ENCODE data around the gene ISL2. TPM values are rescaled to one million over a fixed set of nuclear protein-coding genes. Genes with fewer than 3 reads are reported as not detected.
A peak's percentile ranks its signal among the peaks of the same experiment; 100 is the strongest.

Gene ISL2
- total and polyA plus RNA-seq, 2 of the 13 experiments (the other 11 are each of a cell fraction or from before 2014, with no cell fraction given): 4.3 to 5.1 TPM

DNA sequence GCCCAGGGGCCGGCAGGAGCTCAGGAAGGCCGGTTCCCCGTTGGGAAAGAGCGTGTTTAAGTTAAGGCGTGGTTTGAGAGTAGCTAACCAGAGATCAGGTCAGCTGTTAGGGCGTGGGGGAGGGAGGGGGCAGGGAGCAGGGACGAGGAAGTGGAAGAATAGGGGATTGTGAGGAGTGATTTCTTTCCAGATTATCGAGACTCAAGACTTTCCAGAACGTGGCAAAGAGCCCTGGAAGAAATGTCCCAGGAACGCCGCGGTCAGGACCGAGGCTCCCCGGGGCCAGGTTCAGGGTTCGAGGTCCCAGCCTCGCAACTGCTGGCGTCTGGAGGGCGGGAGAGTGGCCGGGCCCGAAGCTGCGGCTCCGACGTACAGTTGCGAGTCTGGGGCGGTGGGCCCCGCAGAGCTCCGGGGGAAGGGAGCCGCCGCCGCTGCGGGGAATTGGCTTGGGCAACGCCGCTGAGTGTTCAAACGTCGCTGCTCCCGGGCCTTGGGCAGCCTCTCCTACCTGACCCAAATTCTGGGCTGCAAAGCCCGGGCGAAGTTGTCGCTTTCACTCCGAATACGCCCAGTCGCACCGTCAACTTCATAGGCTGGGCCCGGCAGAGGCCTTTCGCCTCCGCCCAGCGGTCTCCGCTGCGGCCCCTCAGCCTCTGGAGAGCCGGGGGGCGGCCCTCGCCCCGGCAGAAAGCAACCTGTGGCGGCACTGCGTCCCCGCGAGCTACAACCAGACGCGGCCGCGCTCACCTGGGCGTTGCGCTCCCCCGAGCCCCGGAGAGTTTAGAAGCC, 9.5 kb downstream of the ISL2 start (continued):
- TF ChIP-seq ZNF121 (CRISPR knock-in tag; IDR thresholded peaks at IDR 0.05): 0 out of 2 replicates have a peak, but pooled peaks have one; percentile 3
- TF ChIP-seq, protein P1, sequence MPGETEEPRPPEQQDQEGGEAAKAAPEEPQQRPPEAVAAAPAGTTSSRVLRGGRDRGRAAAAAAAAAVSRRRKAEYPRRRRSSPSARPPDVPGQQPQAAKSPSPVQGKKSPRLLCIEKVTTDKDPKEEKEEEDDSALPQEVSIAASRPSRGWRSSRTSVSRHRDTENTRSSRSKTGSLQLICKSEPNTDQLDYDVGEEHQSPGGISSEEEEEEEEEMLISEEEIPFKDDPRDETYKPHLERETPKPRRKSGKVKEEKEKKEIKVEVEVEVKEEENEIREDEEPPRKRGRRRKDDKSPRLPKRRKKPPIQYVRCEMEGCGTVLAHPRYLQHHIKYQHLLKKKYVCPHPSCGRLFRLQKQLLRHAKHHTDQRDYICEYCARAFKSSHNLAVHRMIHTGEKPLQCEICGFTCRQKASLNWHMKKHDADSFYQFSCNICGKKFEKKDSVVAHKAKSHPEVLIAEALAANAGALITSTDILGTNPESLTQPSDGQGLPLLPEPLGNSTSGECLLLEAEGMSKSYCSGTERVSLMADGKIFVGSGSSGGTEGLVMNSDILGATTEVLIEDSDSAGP (CRISPR knock-in tag; IDR thresholded peaks at IDR 0.05; ENCODE audit: borderline replicate concordance): peak; percentile 73; the same call in 1 of the 2 replicates
- TF ChIP-seq RBM39 (IDR thresholded peaks at IDR 0.05; ENCODE audit: low read depth, low read length, poor library complexity, severe bottlenecking): peak; percentile 31
- TF ChIP-seq, protein P2, sequence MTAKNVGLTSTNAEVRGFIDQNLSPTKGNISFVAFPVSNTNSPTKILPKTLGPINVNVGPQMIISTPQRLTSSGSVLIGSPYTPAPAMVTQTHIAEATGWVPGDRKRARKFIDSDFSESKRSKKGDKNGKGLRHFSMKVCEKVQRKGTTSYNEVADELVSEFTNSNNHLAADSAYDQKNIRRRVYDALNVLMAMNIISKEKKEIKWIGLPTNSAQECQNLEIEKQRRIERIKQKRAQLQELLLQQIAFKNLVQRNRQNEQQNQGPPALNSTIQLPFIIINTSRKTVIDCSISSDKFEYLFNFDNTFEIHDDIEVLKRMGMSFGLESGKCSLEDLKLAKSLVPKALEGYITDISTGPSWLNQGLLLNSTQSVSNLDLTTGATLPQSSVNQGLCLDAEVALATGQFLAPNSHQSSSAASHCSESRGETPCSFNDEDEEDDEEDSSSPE (CRISPR knock-in tag; IDR thresholded peaks at IDR 0.05): peak; percentile 58; the same call in 1 of the 2 replicates
- TF ChIP-seq ZFP36 (IDR thresholded peaks at IDR 0.05; ENCODE audit: borderline replicate concordance, low read depth, low read length, partially characterized antibody): no peak
- no peak for TF ChIP-seq MED8 (CRISPR knock-in tag; IDR thresholded peaks at IDR 0.05; ENCODE audit: insufficient replicate concordance)
- TF ChIP-seq ZNF720 (CRISPR knock-in tag; IDR thresholded peaks at IDR 0.05): no peak
- no peak for TF ChIP-seq PRMT3 (CRISPR knock-in tag; IDR thresholded peaks at IDR 0.05; ENCODE audit: borderline replicate concordance, low read depth)
- TF ChIP-seq ZNF547 (CRISPR knock-in tag; IDR thresholded peaks at IDR 0.05): peak; percentile 56; the same call in 1 of the 2 replicates
- no peak for TF ChIP-seq ONECUT2 (CRISPR knock-in tag; IDR thresholded peaks at IDR 0.05)
- TF ChIP-seq TBX2 (CRISPR knock-in tag; IDR thresholded peaks at IDR 0.05; ENCODE audit: borderline replicate concordance): peak; percentile 13; the same call in 1 of the 2 replicates
- TF ChIP-seq, protein P3, sequence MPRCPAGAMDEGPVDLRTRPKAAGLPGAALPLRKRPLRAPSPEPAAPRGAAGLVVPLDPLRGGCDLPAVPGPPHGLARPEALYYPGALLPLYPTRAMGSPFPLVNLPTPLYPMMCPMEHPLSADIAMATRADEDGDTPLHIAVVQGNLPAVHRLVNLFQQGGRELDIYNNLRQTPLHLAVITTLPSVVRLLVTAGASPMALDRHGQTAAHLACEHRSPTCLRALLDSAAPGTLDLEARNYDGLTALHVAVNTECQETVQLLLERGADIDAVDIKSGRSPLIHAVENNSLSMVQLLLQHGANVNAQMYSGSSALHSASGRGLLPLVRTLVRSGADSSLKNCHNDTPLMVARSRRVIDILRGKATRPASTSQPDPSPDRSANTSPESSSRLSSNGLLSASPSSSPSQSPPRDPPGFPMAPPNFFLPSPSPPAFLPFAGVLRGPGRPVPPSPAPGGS (CRISPR knock-in tag; IDR thresholded peaks at IDR 0.05): peak; percentile 65; the same call in 1 of the 2 replicates
- TF ChIP-seq, protein P4, sequence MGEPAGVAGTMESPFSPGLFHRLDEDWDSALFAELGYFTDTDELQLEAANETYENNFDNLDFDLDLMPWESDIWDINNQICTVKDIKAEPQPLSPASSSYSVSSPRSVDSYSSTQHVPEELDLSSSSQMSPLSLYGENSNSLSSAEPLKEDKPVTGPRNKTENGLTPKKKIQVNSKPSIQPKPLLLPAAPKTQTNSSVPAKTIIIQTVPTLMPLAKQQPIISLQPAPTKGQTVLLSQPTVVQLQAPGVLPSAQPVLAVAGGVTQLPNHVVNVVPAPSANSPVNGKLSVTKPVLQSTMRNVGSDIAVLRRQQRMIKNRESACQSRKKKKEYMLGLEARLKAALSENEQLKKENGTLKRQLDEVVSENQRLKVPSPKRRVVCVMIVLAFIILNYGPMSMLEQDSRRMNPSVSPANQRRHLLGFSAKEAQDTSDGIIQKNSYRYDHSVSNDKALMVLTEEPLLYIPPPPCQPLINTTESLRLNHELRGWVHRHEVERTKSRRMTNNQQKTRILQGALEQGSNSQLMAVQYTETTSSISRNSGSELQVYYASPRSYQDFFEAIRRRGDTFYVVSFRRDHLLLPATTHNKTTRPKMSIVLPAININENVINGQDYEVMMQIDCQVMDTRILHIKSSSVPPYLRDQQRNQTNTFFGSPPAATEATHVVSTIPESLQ (CRISPR knock-in tag; conservative IDR thresholded peaks at IDR 0.05): no peak
- 0 out of 2 replicates have a peak, but pooled peaks have one; percentile 49 for TF ChIP-seq KMT2B (CRISPR knock-in tag; IDR thresholded peaks at IDR 0.05)
- TF ChIP-seq SALL1 (CRISPR knock-in tag; IDR thresholded peaks at IDR 0.05): no peak
- TF ChIP-seq, protein P5, sequence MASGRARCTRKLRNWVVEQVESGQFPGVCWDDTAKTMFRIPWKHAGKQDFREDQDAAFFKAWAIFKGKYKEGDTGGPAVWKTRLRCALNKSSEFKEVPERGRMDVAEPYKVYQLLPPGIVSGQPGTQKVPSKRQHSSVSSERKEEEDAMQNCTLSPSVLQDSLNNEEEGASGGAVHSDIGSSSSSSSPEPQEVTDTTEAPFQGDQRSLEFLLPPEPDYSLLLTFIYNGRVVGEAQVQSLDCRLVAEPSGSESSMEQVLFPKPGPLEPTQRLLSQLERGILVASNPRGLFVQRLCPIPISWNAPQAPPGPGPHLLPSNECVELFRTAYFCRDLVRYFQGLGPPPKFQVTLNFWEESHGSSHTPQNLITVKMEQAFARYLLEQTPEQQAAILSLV (CRISPR knock-in tag; IDR thresholded peaks at IDR 0.05; ENCODE audit: borderline replicate concordance): no peak
- TF ChIP-seq REXO4 (CRISPR knock-in tag; IDR thresholded peaks at IDR 0.05; ENCODE audit: borderline replicate concordance): no peak
- 0 out of 2 replicates have a peak, but pooled peaks have one; percentile 24 for TF ChIP-seq MTF1 (CRISPR knock-in tag; IDR thresholded peaks at IDR 0.05)
- TF ChIP-seq XRCC5 (optimal IDR thresholded peaks at IDR 0.05; ENCODE audit: low read length): peak; percentile 5
- peak; percentile 34; the same call in 1 of the 2 replicates for TF ChIP-seq NR2F6 (IDR thresholded peaks at IDR 0.05)
- 0 out of 2 replicates have a peak, but pooled peaks have one; percentile 25 for TF ChIP-seq NR2F6 (CRISPR knock-in tag; IDR thresholded peaks at IDR 0.05)
